AG04450 (cell line): ENCODE data around the gene DGCR2. TPM values are rescaled to one million over a fixed set of nuclear protein-coding genes. Genes with fewer than 3 reads are reported as not detected.

Experiments
- CTCF ChIA-PET: fragments of 300-600, 350-600 bp; formaldehyde crosslinking; extraction: SDS; loops from one replicate; lab custom pipeline; 2022; ENCODE audit warnings: antibody characterized with exemption, inconsistent platforms; lab: Charles Lee
- POLR2A ChIA-PET: fragments of 350-600 bp; formaldehyde crosslinking; extraction: SDS; loops from one replicate; lab custom pipeline; 2021; ENCODE audit warnings: antibody characterized with exemption, inconsistent platforms; lab: Yijun Ruan, JAX
- DNase-seq: peaks from one replicate; pipeline ENCODE4 v3.0.0-alpha.2; 2011; ENCODE audit warnings: low read depth, low spot score
- H3K27ac ChIP-seq: one replicate; pipeline ENCODE4 v1.5.1; 2012; ENCODE audit warnings: low read depth, low read length, control low read depth
- H3K27me3 ChIP-seq: one replicate; pipeline ENCODE4 v1.6.0; 2012; ENCODE audit warnings: low read length; ENCODE audit not compliant: control insufficient read depth, insufficient read depth
- H3K4me3 ChIP-seq: 2 replicates; pipeline ENCODE4 v1.5.1; 2011; ENCODE audit warnings: mild to moderate bottlenecking, low read depth, low read length, control low read depth
- H3K9me3 ChIP-seq: 2 replicates; pipeline ENCODE4 v1.5.1; 2012; ENCODE audit warnings: low read length; ENCODE audit not compliant: control insufficient read depth, insufficient read depth
- polyA plus RNA-seq: library from polyadenylated mRNA; depleted of rRNA; stranded (reverse); fragments of >200 nt; gene quantifications from 2 replicates; pipeline ENCODE4 v1.2.3, GENCODE V29; 2011
- TF ChIP-seq, protein P1 (sequence below): IDR thresholded peaks from 2 replicates; pipeline ENCODE4 v1.5.1; 2011; ENCODE audit warnings: low read depth, low read length, control low read depth, inconsistent platforms

DGCR2 gene
- polyA plus RNA-seq, 1 experiment, result 23.0 TPM

DNA sequence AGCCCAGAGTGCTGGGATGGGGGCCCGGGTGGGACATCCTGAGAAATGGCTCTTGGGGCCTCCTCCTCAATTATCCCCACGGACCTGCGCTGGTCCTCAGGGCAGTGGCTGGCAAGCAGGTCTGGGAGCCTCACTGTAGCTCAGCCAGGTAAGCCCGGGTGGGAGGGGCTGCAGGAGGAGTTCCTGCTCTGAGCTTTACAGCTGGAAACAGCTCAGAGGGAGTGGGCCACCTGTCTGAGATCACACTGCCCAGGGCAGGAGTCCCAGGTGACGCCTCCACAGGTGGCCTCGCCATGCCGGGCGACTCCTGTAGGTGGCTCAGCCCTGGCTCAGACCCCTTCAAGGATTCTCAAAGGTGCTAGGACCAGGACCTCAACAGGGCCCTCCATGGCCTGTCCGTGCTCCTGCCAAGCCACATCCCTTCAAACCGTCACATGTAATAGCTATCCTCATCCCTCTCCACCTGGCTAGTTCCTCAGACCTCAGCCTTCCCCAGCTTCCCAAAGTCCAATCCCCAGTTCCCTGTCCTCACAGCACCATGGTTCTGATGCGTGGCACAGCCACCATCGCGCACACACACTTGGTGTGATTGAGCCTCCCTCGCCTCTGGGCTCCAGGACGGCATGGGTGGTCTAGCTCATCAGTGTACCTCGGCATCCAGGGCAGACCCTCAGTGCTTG, 5.3 kb upstream of the DGCR2 start:
- TF ChIP-seq, protein P1, sequence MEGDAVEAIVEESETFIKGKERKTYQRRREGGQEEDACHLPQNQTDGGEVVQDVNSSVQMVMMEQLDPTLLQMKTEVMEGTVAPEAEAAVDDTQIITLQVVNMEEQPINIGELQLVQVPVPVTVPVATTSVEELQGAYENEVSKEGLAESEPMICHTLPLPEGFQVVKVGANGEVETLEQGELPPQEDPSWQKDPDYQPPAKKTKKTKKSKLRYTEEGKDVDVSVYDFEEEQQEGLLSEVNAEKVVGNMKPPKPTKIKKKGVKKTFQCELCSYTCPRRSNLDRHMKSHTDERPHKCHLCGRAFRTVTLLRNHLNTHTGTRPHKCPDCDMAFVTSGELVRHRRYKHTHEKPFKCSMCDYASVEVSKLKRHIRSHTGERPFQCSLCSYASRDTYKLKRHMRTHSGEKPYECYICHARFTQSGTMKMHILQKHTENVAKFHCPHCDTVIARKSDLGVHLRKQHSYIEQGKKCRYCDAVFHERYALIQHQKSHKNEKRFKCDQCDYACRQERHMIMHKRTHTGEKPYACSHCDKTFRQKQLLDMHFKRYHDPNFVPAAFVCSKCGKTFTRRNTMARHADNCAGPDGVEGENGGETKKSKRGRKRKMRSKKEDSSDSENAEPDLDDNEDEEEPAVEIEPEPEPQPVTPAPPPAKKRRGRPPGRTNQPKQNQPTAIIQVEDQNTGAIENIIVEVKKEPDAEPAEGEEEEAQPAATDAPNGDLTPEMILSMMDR, result no peak
- Histone ChIP-seq H3K27me3 (peaks cover 3% of the 10 kb centered on the region), H3K9me3 (no peaks in the 10 kb centered on the region; the same call in 1 of the 2 replicates), H3K4me3 (no peak overlapping the region), H3K27ac (no peak overlapping the region)
- ChIA-PET CTCF (no interaction called here), POLR2A (no interaction called here)
- DNase-seq, result no peak

DNA sequence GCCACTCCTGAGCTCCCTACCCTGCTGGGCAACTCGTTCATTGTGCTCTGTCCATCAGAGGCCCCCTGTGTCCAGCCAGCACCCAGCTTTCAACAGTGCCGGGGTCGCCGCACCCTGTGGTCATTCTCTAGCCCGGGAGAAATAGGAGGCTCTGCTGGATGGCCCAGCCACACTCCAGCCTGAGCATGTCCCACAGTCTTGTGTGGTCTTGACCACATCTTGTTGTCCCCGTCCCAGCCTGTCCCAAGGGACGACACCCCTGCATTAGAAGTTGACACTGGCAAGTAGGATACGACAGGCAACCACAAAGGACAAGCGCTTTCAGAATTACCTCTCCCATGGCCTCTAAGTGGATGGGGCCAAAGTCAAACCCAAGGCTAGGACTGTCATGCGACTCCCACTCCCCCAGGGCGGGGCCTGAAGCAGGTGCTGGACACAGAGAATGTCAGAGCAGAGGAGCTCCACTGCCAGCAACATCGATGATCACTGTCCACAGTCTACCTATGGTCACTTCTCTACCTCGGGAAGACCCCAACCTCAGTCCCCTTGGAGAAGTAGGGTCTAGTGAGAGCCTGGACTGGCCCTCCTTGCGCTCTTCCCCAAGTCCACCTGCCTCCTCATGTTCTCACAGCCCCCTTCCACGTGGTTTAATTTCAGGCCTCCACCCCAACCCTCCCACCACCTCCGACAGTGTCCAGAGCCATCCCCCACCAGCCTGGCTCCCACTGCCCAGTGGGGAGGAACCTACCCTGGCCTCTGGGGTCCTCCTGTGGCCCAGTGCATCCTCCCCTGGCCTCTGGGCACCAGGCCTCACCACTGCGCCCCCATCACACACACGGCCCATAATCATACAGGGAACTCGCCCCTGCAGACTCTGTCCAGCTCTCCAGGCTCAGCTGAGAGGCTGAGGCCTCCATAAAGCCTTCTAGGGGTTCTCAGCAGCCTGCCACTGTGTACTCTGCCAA, 4.4 kb upstream of the DGCR2 start:
- Histone ChIP-seq H3K4me3 (no peak overlapping the region), H3K27me3 (peaks cover 3% of the 10 kb centered on the region), H3K27ac (no peak overlapping the region), H3K9me3 (no peaks in the 10 kb centered on the region; the same call in 1 of the 2 replicates)
- CTCF ChIA-PET, result no interaction called here
- no peak for DNase-seq
- POLR2A ChIA-PET, result no interaction called here
- TF ChIP-seq, protein P1, result no peak

DNA sequence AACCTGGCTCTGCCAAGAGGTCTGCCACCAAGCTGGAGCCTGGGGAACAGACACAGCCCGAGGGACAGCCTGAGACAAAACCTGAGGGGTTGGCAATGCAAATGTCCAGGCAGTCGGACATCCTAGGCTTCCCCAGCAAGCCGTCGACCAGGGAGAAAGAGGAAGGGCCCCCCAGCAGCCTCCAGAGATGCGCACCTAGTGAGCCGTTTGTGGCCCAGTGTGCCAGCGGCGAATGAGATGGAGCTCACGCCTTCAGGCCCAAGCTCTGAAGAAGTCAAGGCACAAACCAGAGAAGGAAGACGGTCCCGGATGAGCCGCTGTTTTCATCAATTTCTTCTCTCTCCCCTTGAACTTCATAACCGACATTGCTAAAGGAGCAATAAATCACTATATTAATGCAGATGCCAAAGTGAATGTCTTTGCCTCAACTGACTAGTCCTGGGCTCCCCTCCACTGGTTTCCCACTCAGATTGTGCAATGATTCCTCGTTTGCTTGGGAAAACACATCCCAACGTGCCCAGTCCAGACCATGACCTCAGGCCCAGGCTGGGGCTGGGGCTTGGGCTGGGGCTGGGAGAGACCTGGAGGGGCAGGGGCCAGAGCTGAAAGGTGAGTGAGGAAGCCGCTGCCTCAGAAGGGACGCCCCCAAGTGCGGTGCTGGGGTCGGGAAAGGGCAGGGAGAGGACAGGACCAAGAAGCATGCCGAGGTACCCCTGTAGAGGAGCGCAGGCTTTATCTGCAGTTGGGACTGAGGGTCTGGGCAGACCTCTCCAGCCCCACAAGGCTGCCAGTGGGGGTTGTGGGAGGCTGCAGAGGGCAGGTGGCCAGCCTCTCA, 3.5 kb upstream of the DGCR2 start:
- no peak for DNase-seq
- Histone ChIP-seq H3K4me3 (no peak overlapping the region), H3K27me3 (peaks cover 3% of the 10 kb centered on the region), H3K9me3 (no peaks in the 10 kb centered on the region; the same call in 1 of the 2 replicates), H3K27ac (no peak overlapping the region)
- POLR2A ChIA-PET, result no interaction called here
- CTCF ChIA-PET, result no interaction called here
- TF ChIP-seq, protein P1, result no peak

DNA sequence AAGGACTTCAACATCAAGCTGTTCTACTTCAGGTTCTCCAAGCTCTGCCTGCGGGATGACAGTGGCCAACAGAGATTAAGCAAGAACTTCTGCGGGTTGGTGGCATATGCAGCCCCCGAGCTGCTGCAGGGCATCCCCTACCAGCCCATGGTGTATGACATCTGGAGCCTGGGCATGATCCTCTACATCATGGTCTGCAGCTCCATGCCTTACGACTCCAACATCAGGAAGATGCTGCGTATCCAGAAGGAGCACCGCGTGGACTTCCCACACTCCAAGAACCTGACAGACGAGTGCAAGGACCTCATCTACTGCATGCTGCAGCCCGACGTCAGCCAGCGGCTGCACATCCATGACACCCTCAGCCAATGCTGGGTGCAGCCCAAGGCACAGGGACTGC, 2.8 kb upstream of the DGCR2 start:
- Histone ChIP-seq H3K9me3 (no peaks in the 10 kb centered on the region; the same call in 1 of the 2 replicates), H3K4me3 (no peak overlapping the region), H3K27ac (no peak overlapping the region), H3K27me3 (peaks cover 3% of the 10 kb centered on the region)
- POLR2A ChIA-PET, result no interaction called here
- no peak for DNase-seq
- CTCF ChIA-PET, result no interaction called here
- TF ChIP-seq, protein P1, result no peak
